HEK293 (cell line): ENCODE data around the gene DBET.
"Not testable (repeated sequence)": the region's sequence is repeated elsewhere in the genome, so short reads cannot be mapped to it uniquely, and the experiment has no call there.

Source experiments
- CTCF ChIA-PET: fragments of 350-600 bp; formaldehyde crosslinking; extraction: SDS; loops from one replicate; lab custom pipeline; 2021; ENCODE audit warnings: antibody characterized with exemption; lab: Yijun Ruan, JAX
- POLR2A ChIA-PET: fragments of 300-600 bp; formaldehyde crosslinking; extraction: SDS; loops from one replicate; lab custom pipeline; 2020; ENCODE audit warnings: antibody characterized with exemption, inconsistent platforms; lab: Yijun Ruan, JAX
- H3K27ac ChIP-seq: fragments of 200-500 bp; sonication (Bioruptor generic); 2 replicates; pipeline ENCODE4 v1.5.1; 2014; ENCODE audit warnings: low read depth, low read length, control low read depth, inconsistent platforms; ENCODE audit errors: extremely low read depth
- H3K36me3 ChIP-seq, 2 experiments: fragments of 200-500 bp in 1 of 2; sonication (Bioruptor generic) in 1 of 2; 1 replicate in 1 of 2; 2 replicates in 1 of 2; pipeline ENCODE4 v1.5.1; 2014 to 2017; ENCODE audit warnings: inconsistent platforms in 2 of 2, low read length in 2 of 2; ENCODE audit not compliant: control insufficient read depth in 2 of 2, insufficient read depth in 1 of 2
- H3K4me1 ChIP-seq: fragments of 200-500 bp; sonication (Bioruptor generic); 2 replicates; pipeline ENCODE4 v1.5.1; 2014; ENCODE audit warnings: mild to moderate bottlenecking, low read length, inconsistent platforms; ENCODE audit not compliant: control insufficient read depth, insufficient read depth
- H3K4me3 ChIP-seq: 2 replicates; pipeline ENCODE4 v1.5.1; 2011; ENCODE audit warnings: low read depth, mild to moderate bottlenecking, control low read depth, low read length, moderate library complexity
- H3K9me3 ChIP-seq: fragments of 200-500 bp; sonication (Bioruptor generic); 2 replicates; pipeline ENCODE4 v1.5.1; 2014; ENCODE audit warnings: low read depth, low read length, inconsistent platforms; ENCODE audit not compliant: control insufficient read depth, insufficient read depth
- MYNN ChIP-seq: fragments of 450-650 bp; formaldehyde crosslinking; IDR thresholded peaks from 2 replicates; pipeline ENCODE4 v1.5.1; 2016; ENCODE audit warnings: missing biosample characterization, missing genetic modification characterization, borderline replicate concordance
- SALL2 ChIP-seq: fragments of 450-650 bp; formaldehyde crosslinking; IDR thresholded peaks from 2 replicates; pipeline ENCODE4 v1.5.0; 2017; ENCODE audit warnings: missing biosample characterization, mild to moderate bottlenecking, missing genetic modification characterization, borderline replicate concordance
- YY2 ChIP-seq: fragments of 450-650 bp; formaldehyde crosslinking; IDR thresholded peaks from 2 replicates; pipeline ENCODE4 v1.5.1; 2016; ENCODE audit warnings: missing biosample characterization, missing genetic modification characterization
- ZBTB48 ChIP-seq: fragments of 450-650 bp; formaldehyde crosslinking; IDR thresholded peaks from 2 replicates; pipeline ENCODE4 v1.5.1; 2016; ENCODE audit warnings: missing biosample characterization, missing genetic modification characterization
- ZNF214 ChIP-seq: fragments of 450-650 bp; formaldehyde crosslinking; IDR thresholded peaks from 2 replicates; pipeline ENCODE4 v1.5.1; 2017; ENCODE audit warnings: missing biosample characterization, mild to moderate bottlenecking, missing genetic modification characterization, borderline replicate concordance
- ZNF37A ChIP-seq: fragments of 450-650 bp; IDR thresholded peaks from 2 replicates; pipeline ENCODE4 v1.5.1; 2018; ENCODE audit warnings: missing biosample characterization, missing genetic modification characterization
- ZNF404 ChIP-seq: fragments of 450-650 bp; formaldehyde crosslinking; IDR thresholded peaks from 2 replicates; pipeline ENCODE4 v1.5.1; 2017; ENCODE audit warnings: missing biosample characterization, missing genetic modification characterization
- ZNF596 ChIP-seq: fragments of 450-650 bp; IDR thresholded peaks from 2 replicates; pipeline ENCODE4 v1.5.0; 2018; ENCODE audit warnings: missing biosample characterization, mild to moderate bottlenecking, missing genetic modification characterization, moderate library complexity
- ZNF621 ChIP-seq: fragments of 450-650 bp; formaldehyde crosslinking; IDR thresholded peaks from 2 replicates; pipeline ENCODE4 v1.5.1; 2017; ENCODE audit warnings: missing biosample characterization, missing genetic modification characterization
- ZNF677 ChIP-seq: fragments of 450-650 bp; IDR thresholded peaks from 2 replicates; pipeline ENCODE4 v1.5.0; 2018; ENCODE audit warnings: missing biosample characterization, mild to moderate bottlenecking, missing genetic modification characterization, moderate library complexity
- ZNF785 ChIP-seq: fragments of 450-650 bp; formaldehyde crosslinking; IDR thresholded peaks from 2 replicates; pipeline ENCODE4 v1.5.1; 2016; ENCODE audit warnings: missing biosample characterization, missing genetic modification characterization
- ZNF837 ChIP-seq: fragments of 450-650 bp; formaldehyde crosslinking; IDR thresholded peaks from 2 replicates; pipeline ENCODE4 v1.5.1; 2016; ENCODE audit warnings: missing biosample characterization, missing genetic modification characterization
- ZNF843 ChIP-seq: fragments of 450-650 bp; formaldehyde crosslinking; IDR thresholded peaks from 2 replicates; pipeline ENCODE4 v1.5.1; 2016; ENCODE audit warnings: missing biosample characterization, missing genetic modification characterization
- TF ChIP-seq, protein P1 (sequence below): fragments of 450-650 bp; formaldehyde crosslinking; IDR thresholded peaks from 2 replicates; pipeline ENCODE4 v1.5.1; 2017; ENCODE audit warnings: missing biosample characterization, missing genetic modification characterization
- TF ChIP-seq, protein P2 (sequence below): fragments of 450-650 bp; formaldehyde crosslinking; IDR thresholded peaks from 2 replicates; pipeline ENCODE4 v1.5.1; 2016; ENCODE audit warnings: missing biosample characterization, missing genetic modification characterization
- TF ChIP-seq, protein P3 (sequence below): fragments of 450-650 bp; formaldehyde crosslinking; IDR thresholded peaks from 2 replicates; pipeline ENCODE4 v1.5.1; 2016; ENCODE audit warnings: missing biosample characterization, missing genetic modification characterization

DBET gene

DNA sequence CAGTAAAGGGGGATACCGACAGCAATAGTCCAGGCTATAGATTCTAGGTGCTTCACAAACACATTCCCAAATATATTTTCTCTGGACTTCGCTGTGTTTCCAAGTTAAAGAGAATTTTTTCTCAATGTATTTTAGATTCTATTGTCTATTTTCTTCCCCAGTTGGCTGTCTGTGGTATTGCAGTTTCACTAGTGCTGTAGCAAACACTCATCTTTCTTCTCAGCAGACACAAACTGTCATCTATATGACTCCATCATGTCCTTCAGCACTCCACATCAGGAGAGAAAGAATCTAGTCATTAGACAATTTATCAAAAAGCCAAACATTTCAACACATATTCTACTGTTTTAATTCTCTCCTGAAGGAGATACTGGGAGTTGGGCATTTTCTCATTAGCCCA is at the start of gene DBET:
Gene DBET, plus strand, starts transcription at position 161 of the 400 bp plus-strand sequence.
- CTCF ChIA-PET, H3K9me3 ChIP-seq, POLR2A ChIA-PET, H3K27ac ChIP-seq, H3K4me3 ChIP-seq, H3K4me1 ChIP-seq, H3K36me3 ChIP-seq: not testable (repeated sequence)

DNA sequence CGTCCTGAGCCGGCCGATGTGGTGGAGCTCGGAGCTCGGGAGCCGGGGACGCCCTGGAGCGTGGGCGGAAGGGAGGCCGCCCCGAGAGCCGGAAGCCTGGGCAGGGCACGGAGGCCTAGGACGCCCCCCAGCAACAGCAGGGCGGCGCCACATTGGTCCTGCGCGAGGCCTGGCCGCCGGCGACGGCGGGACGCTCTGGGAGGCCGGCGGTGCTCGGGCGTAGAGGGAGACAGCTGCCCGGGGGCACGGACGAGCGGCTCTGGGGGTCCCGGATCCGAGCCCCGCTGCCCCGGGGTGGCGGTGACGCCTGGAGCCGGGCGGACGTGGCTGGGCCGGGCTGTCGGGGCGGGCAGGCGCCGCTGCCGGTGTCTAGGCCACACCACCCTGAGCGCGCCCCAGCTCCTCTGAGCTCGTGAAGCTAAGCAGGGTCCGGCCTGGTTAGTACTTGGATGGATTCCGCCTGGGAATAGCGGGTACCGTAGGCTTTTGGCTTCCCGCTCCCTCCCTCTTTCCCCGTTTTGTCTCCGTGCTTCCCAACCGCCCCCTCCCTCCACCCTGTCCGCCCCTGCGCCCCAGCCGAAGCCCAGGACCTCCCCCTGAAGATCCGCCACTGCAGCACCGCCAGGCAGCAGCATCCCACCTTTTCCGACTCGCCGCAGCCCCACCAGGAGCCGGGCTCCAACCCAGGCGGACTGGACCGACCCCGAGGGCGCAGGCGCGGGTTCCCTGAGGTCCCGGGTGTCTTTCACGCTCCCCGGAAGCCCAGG is 49.3 kb upstream of the DBET start:
- no peaks in the 10 kb centered on the region for H3K36me3 ChIP-seq
- no peak overlapping the region for H3K4me3 ChIP-seq
- ChIA-PET CTCF (no interaction called here), POLR2A (no interaction called here)
- H3K4me1 ChIP-seq: no peaks in the 10 kb centered on the region
- TF ChIP-seq ZNF785 (tag by site-specific recombination) (no peak), ZNF837 (no peak), ZNF843 (tag by site-specific recombination) (no peak), SALL2 (tag by site-specific recombination) (no peak), ZNF677 (tag by site-specific recombination) (no peak), MYNN (tag by site-specific recombination) (no peak), ZBTB48 (tag by site-specific recombination) (no peak), ZNF621 (no peak), ZNF596 (tag by site-specific recombination) (no peak), YY2 (tag by site-specific recombination) (no peak)
- TF ChIP-seq, protein P1, sequence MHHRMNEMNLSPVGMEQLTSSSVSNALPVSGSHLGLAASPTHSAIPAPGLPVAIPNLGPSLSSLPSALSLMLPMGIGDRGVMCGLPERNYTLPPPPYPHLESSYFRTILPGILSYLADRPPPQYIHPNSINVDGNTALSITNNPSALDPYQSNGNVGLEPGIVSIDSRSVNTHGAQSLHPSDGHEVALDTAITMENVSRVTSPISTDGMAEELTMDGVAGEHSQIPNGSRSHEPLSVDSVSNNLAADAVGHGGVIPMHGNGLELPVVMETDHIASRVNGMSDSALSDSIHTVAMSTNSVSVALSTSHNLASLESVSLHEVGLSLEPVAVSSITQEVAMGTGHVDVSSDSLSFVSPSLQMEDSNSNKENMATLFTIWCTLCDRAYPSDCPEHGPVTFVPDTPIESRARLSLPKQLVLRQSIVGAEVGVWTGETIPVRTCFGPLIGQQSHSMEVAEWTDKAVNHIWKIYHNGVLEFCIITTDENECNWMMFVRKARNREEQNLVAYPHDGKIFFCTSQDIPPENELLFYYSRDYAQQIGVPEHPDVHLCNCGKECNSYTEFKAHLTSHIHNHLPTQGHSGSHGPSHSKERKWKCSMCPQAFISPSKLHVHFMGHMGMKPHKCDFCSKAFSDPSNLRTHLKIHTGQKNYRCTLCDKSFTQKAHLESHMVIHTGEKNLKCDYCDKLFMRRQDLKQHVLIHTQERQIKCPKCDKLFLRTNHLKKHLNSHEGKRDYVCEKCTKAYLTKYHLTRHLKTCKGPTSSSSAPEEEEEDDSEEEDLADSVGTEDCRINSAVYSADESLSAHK: no peak
- TF ChIP-seq, protein P2, sequence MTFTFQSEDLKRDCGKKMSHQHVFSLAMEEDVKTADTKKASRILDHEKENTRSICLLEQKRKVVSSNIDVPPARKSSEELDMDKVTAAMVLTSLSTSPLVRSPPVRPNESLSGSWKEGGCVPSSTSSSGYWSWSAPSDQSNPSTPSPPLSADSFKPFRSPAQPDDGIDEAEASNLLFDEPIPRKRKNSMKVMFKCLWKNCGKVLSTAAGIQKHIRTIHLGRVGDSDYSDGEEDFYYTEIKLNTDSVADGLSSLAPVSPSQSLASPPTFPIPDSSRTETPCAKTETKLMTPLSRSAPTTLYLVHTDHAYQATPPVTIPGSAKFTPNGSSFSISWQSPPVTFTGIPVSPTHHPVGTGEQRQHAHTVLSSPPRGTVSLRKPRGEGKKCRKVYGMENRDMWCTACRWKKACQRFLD (tag by site-specific recombination): no peak
- TF ChIP-seq, protein P3, sequence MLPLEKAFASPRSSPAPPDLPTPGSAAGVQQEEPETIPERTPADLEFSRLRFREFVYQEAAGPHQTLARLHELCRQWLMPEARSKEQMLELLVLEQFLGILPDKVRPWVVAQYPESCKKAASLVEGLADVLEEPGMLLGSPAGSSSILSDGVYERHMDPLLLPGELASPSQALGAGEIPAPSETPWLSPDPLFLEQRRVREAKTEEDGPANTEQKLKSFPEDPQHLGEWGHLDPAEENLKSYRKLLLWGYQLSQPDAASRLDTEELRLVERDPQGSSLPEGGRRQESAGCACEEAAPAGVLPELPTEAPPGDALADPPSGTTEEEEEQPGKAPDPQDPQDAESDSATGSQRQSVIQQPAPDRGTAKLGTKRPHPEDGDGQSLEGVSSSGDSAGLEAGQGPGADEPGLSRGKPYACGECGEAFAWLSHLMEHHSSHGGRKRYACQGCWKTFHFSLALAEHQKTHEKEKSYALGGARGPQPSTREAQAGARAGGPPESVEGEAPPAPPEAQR (tag by site-specific recombination): no peak
- TF ChIP-seq, all 188 proteins: peak for 0
- Histone ChIP-seq H3K27ac (no peak overlapping the region), H3K9me3 (no peaks in the 10 kb centered on the region)

DNA sequence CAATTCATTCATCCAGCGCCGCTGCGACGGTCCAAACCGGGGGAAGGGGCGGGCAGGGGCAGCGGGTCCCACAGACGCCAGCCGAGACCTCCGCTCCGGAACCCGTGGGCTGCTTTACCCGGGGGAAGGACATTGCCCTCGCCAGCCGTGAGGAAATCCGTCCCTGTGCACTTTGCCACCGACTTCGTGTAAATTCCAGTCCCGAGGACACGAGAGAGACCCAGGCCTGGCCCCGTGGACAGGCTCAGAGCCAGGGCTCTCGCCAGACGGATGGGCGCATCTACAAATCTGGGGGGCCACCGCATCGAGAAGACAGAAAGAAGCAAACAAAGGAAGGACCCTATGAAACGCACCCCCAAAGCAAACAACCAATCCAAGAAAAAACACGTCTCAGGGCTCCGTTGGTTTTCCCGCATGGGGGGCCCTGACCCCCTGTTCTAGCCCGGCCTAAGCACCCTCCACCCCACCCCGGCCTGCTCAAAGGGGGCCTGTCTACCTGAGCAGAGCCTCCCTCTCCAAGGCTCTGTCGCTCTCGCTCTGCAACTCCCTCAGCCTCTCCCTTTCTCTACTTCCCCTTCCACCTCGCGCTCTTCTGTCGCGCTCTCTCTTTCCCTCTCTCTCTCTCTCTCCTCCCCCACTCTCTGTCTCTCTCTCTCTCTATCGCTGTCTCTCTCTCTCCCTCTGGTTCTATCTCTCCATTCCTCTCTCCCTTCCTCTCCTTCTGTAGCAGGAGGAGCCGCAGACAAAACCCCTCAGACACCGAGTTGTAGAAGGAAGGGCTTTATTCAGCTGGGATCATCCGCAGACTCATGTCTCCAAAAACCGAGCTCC is 48.5 kb upstream of the DBET start:
- H3K4me1 ChIP-seq: no peaks in the 10 kb centered on the region
- H3K27ac ChIP-seq: no peak overlapping the region
- TF ChIP-seq ZNF37A (tag by site-specific recombination): no peak
- TF ChIP-seq ZNF214 (tag by site-specific recombination): no peak
- TF ChIP-seq ZNF404: no peak
- H3K36me3 ChIP-seq: no peaks in the 10 kb centered on the region
- H3K4me3 ChIP-seq: no peak overlapping the region
- no peaks in the 10 kb centered on the region for H3K9me3 ChIP-seq
- ChIA-PET POLR2A (no interaction called here), CTCF (no interaction called here)
